GM12891 (cell line): ENCODE results near the gene ARMC8.

ENCODE experiments used
- POLR2A ChIP-seq: IDR thresholded peaks from 2 replicates; pipeline ENCODE4 v1.6.1; 2011; ENCODE audit warnings: low read depth, low read length, control low read depth
- POLR2AphosphoS5 ChIP-seq: IDR thresholded peaks from 2 replicates; pipeline ENCODE4 v1.6.1; 2011; ENCODE audit warnings: low read depth, low read length, control low read depth
- POU2F2 ChIP-seq: IDR thresholded peaks from 2 replicates; pipeline ENCODE4 v1.6.1; 2011; ENCODE audit warnings: low read depth, mild to moderate bottlenecking, control low read depth, low read length, moderate library complexity
- SPI1 ChIP-seq: IDR thresholded peaks from 2 replicates; pipeline ENCODE4 v1.6.1; 2011; ENCODE audit warnings: low read depth, low read length, control low read depth
- TAF1 ChIP-seq: IDR thresholded peaks from 2 replicates; pipeline ENCODE4 v1.6.1; 2011; ENCODE audit warnings: low read depth, low read length, control low read depth

DNA sequence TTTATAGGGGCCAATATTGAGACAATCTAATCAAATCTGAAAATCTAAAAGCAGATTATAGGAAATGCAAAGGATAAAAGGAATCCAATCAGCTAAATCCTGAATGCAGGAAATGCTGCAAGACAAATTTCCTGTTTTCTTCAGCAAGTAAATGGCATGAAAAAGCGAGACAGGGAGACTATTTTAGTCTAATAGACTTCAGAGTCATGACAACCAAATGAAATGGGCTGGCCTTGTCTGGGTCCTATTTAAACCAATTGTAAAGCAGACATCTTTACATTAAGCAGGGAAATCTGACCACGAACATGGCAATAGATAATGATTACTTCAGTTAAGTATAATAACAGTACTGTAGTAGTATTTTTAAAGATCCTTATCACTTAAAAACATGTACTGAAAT is 14.5 kb upstream of the ARMC8 start:
- TF ChIP-seq POLR2A: no peak
- no peak for TF ChIP-seq POLR2AphosphoS5
- no peak for TF ChIP-seq SPI1
- no peak for TF ChIP-seq POU2F2
- no peak for TF ChIP-seq TAF1
